Brain pericyte (primary cell): ENCODE results near the gene C4orf50.
"Not testable (repeated sequence)": the region's sequence is repeated elsewhere in the genome, so short reads cannot be mapped to it uniquely, and the experiment has no call there.

Source experiments
- DNase-seq: peaks from one replicate; pipeline ENCODE4 v3.0.0-alpha.2; 2012; ENCODE audit warnings: low read depth, low spot score

Gene C4orf50

DNA sequence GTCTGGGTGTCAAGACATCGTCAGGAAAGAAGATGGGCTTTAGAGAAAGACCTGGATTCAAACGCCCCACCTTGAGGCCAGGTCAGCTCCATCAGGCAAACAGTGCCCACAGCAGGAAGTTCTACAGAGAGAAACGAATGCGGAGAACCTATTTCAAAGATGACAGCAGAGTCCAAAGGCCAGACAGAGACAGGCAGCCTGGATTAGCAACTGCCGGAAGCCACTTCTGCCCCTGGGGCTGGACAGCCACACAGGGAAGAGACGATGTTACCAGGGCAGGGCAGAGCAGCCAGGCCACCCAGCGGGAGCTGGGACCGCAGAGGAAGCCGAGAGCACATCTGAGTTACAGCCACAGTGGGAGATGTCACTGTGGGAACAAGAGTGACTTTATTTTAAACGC is 1.2 kb downstream of the C4orf50 start:
- DNase-seq = no peak

DNA sequence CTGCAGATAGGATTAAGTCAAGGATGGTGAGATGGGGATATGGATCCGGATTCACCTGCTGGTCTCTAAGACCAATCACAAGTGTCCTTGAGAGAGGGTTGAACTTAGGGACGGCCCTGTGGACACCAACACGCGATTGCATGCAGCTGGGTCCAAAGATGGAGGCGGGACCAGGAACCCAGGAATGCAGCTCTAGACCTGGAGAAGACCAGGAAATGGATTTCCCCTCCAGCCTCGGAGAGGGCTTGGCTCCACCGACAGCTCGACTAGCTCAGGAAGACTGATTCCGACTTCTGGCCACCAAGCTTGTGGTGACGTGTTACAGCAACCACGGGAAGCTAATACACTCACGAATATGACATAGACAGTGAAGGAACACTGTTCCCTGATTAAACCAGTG is 4.7 kb downstream of the C4orf50 start:
- no peak for DNase-seq

- no peak for DNase-seq
These were observed 6.0 kb downstream of the C4orf50 start for GRCh38 chr4:6012200-6012599.

- no peak for DNase-seq
These were observed 6.5 kb downstream of the C4orf50 start for GRCh38 chr4:6011686-6012085.

- no peak for DNase-seq
These were observed 7.0 kb downstream of the C4orf50 start for GRCh38 chr4:6011271-6011671.

- DNase-seq = no peak
These were observed 7.4 kb downstream of the C4orf50 start for GRCh38 chr4:6010789-6011188.

DNA sequence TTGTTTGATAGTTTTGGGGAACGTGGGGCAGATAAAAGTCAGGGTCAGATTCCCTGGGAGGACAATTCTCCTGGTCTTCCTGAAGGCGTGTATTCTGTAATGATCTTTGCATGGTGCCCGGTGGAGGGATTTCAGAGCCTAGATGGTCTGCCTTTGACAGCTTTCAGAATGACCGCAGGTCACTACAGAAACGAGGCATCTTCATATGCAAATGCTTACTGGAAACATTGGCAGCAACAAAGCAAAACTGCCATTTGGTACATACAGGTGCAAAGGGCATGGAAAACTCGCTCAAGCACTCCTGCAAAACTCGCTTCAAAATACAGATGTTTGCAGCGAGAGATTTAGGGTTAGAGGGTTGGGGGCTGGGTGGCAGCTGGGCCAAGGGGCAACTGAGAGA is 8.8 kb downstream of the C4orf50 start:
- no peak for DNase-seq

DNA sequence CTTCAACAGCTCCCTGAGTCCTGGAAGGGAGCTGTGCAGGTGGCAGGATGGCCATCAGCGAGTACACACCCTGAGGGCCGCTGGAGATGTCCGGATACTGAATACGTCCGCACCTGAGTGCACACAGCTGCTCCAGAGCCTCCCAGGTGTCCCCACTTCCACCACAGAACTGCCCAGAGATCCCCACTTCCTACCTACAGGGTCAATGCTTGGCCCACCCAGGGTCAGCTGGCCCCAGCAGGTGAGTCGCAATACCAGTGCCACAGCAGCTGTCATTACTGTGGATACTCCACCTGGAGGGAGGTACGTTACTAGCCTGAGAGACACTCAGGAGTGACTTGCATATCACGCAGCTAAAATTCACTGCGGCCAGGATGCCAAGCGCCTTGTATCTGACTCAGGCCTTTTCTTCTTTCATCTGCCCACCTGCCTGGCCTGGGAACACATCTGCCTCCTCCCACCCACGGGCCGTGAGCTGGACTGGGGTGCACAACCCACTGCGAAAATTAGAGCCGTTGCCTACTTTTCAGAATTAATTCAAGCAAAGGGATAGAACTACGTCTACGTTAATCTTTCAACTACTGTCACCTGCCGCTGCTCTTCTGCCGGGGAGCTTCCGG is 9.4 kb downstream of the C4orf50 start:
- DNase-seq = no peak

DNA sequence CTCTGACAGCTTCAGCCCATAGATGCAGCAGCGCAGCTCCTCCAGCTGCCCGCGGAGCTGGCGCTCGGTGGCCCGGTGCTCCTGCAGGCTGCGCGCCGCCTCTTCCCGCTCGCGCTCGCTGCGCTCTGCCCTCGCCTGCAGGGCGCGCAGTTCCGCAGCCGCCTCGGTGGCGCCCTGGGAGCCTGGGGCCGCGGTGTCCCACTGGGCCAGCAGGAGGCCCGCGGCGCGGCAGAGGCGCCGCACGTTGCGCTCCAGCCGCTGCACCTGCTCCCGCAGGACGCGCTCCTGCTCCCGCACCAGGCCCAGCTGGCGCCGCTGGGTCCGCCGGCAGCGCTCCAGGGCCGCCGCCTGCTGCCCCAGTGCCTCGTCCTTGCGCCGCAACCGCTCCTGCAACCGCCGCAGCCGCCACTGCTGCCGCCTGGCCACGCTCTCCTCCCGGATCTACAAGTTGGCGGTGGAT is 10.1 kb downstream of the C4orf50 start:
- no peak for DNase-seq

GRCh38 chr4:6005175-6005574 is 13.1 kb downstream of the C4orf50 start:
- no peak for DNase-seq

- DNase-seq = not testable (repeated sequence)
These were observed 14.7 kb downstream of the C4orf50 start for GRCh38 chr4:6003485-6003884.

DNA sequence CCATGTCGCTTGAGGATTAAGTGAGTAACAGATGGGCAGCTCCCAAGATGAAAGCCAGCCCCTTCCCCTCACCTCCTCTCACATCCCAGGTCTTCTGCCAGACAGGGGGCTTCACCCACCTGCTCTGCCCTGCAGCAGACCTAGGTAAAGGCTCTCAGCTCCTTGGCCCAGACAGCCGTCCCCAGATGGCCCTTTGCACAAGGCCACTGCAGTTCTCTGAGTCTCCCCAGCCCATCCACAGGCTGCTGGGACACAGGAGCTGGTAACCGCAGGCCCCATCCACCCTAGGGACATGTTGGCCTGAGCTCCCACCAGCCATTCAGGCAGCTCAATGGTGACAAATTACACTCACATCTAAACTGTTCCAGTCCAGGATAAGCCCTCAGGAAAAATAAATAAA is 15.3 kb downstream of the C4orf50 start:
- DNase-seq = no peak

GRCh38 chr4:6002492-6002833 is 15.8 kb downstream of the C4orf50 start:
- DNase-seq = no peak

DNA sequence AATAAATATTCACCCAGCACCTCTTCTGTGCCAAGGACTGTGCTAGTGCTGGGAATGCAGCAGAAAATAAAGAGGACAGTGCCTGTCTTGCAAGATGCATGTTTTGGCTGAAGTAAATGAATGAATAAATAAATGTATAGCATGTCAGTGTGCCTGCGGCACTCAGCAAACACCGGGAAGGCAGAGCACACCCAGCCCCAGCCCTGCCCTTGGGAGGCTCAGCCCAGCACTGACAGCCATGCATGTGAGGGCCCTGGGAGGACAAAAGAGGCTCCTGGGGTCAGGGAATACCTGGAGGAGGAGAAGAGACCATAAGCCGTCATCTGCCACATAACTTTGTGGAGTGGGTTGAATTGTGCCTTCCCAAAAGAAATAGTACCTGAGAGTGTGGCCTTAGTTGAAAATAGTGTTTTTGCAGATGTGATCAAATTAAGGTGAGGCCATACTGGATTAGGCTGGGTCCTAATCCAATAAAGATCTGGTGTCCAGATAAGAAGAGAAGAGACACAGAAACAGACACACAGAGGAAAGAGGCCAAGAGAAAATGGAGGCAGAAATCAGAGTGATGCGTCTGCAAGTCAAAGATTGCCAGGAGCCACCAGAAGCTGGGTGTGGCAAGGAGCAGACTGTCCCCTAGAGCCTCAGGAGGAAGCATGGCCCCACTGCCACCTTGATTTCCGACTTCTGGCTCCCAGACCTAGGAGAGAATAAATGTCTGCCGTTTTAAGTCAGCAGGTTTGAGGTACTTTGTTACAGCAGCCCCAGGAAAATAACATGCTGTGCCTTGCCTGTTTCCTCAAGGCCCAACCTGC is 16.3 kb downstream of the C4orf50 start:
- DNase-seq = no peak

GRCh38 chr4:5999830-6000365 is 18.3 kb downstream of the C4orf50 start:
- no peak for DNase-seq

GRCh38 chr4:5999356-5999755 is 18.9 kb downstream of the C4orf50 start:
- no peak for DNase-seq

DNA sequence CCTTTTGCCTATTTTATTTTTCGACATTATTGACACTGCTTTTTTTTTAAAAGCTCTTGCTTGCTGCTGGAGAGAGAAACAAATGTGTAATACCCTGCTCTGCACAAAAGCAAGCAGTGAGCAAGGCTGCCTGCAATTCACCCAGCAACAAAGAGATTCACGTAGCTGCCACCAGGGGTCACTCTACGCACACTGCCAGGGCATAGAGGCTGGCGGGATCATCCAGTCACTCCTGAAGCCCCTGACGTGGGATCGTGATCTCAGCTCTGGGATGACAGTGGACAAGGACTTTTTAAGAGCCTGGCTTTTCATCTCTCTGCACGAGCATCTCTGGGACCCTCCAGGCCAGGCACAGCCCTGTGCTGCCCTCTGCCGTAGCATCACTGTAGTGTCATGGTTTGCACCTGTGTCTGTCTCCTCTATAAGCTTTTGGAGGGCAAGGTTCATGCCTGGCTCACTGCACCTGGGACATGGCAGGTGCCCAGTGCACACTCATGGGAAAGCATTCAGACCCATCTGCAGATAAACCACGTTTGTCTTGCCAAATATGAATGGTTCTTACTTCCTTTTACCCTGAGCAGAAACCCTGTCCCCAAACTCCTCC is 19.8 kb downstream of the C4orf50 start:
- no peak for DNase-seq

- DNase-seq = no peak
These were observed 21.6 kb downstream of the C4orf50 start for GRCh38 chr4:5996641-5997040.

- no peak for DNase-seq
These were observed 22.2 kb downstream of the C4orf50 start for GRCh38 chr4:5995901-5996623.

DNA sequence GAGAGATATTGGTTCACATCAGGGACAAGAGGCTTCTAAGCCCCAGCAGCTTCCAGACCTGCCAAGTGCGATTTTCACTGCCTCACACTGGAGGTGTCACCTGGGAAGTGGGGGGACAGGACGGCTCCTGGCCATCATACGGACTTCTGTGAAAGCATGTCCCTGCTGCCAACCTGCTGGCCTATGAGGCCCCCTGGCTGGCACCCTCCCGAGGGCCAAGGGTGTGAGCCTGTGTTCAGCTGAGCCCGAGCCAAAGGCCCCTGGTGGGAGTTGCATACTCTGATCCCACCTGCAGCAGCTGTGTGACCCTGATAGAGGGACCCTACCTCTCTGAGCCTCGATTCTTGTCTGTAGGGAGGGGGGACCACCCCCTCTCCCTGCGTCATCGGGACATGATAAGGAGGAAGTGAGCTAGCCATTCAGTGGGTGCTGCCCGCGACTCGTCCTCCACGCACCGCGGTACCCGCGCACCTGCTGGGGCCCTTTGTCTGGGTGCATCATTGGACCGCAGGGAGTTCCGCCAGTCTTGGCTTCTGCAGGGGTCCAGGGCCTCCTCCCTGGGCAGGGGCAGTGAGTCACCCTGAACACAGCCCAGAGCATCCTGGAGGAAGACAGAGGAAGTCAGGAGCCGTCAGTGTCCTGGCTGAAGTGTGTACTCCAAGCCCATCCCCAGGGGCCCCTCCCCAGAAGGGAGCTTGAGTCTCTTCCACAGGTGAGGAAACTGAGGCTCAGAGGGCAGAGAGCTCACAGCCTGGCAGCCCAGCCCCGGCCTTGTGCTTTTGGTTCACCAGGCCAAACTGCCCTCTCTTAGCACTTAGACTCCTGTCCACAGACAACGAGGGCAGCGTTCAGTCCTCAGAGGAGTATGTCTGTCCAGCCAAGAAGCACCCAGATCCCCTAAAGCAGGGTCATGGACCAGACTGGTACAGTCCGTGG is 24.1 kb downstream of the C4orf50 start:
- DNase-seq = no peak

DNA sequence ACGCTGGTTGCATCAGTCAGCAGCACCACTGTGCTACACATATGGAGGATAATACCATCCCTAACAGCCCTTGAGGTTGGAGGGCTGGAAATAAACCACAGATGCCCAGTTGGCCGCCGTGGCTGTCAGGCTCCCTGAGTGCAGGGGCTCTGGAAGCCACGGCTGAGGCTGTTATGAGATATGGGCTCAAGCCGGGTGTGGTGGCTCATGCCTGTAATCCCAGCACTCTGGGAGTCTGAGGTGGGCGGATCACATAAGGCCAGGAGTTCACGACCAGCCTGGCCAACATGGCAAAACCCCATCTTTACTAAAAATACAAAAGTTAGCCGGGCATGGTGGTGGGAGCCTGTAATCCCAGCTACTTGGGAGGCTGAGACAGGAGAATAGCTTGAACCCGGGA is 24.9 kb downstream of the C4orf50 start:
- DNase-seq = not testable (repeated sequence)
